H1 (cell line): Measurements from ENCODE around the gene FAM171A1.

ENCODE experiments used
- ASH2L ChIP-seq: fragments of 200-600, 300-600 bp; sonication (generic); IDR thresholded peaks from one replicate; pipeline ENCODE4 v1.7.1; 2017; ENCODE audit warnings: low read length
- CTCF ChIP-seq, 3 experiments: IDR thresholded peaks; 1 replicate in 2 of 3; 2 replicates in 1 of 3; pipeline versions ENCODE4 v1.5.1 to v1.6.1; 2011; ENCODE audit warnings: low read length in 3 of 3, mild to moderate bottlenecking in 3 of 3, inconsistent platforms in 2 of 3, low read depth in 1 of 3, moderate library complexity in 1 of 3; ENCODE audit not compliant: insufficient read depth in 1 of 3; ENCODE audit errors: control extremely low read depth in 1 of 3
- EP300 ChIP-seq, 2 experiments: IDR thresholded peaks; 1 replicate in 1 of 2; 2 replicates in 1 of 2; pipeline ENCODE4 v1.6.1; 2011 to 2012; ENCODE audit warnings: low read depth in 2 of 2, low read length in 2 of 2, mild to moderate bottlenecking in 2 of 2, borderline replicate concordance in 1 of 2, inconsistent platforms in 1 of 2, moderate library complexity in 1 of 2
- FOSL1 ChIP-seq: IDR thresholded peaks from 2 replicates; pipeline ENCODE4 v1.6.1; 2011; ENCODE audit warnings: mild to moderate bottlenecking, low read depth, low read length, moderate library complexity; ENCODE audit not compliant: insufficient read depth
- HDAC6 ChIP-seq: IDR thresholded peaks from one replicate; pipeline ENCODE4 v1.7.1; 2012; ENCODE audit warnings: low read depth, mild to moderate bottlenecking, inconsistent platforms, low read length, moderate library complexity
- KDM1A ChIP-seq: fragments of 200-600, 300-600 bp; sonication (generic); IDR thresholded peaks from 2 replicates; pipeline ENCODE4 v1.7.1; 2016; ENCODE audit warnings: mild to moderate bottlenecking, low read length, borderline replicate concordance
- POLR2A ChIP-seq, 2 experiments: IDR thresholded peaks; 1 replicate in 1 of 2; 2 replicates in 1 of 2; pipeline ENCODE4 v1.6.1; 2011; ENCODE audit warnings: low read depth in 2 of 2, low read length in 2 of 2, mild to moderate bottlenecking in 2 of 2; ENCODE audit errors: control extremely low read depth in 1 of 2
- SIN3A ChIP-seq, 2 experiments: IDR thresholded peaks in 1 of 2; conservative IDR thresholded peaks in 1 of 2; 2 replicates each; pipeline ENCODE4 v1.6.1; 2011 to 2012; ENCODE audit warnings: low read length in 2 of 2, improper control_type of control experiment in 1 of 2, low read depth in 1 of 2, mild to moderate bottlenecking in 1 of 2
- SIX5 ChIP-seq: IDR thresholded peaks from 2 replicates; pipeline ENCODE4 v1.6.1; 2011; ENCODE audit warnings: mild to moderate bottlenecking, low read depth, low read length
- SP1 ChIP-seq: IDR thresholded peaks from 2 replicates; pipeline ENCODE4 v1.6.1; 2011; ENCODE audit warnings: low read depth, low read length

- TF ChIP-seq SIX5 (no peak), CTCF (IDR thresholded peaks at IDR 0.05; ENCODE audit: control extremely low read depth in 1 of 3, insufficient read depth in 1 of 3, low read depth in 1 of 3, low read length in 3 of 3) (no peak), POLR2A (IDR thresholded peaks at IDR 0.05; ENCODE audit: control extremely low read depth in 1 of 2, low read depth in 2 of 2, low read length in 2 of 2) (no peak), FOSL1 (no peak), KDM1A (no peak), HDAC6 (no peak), SP1 (no peak), SIN3A (conservative IDR thresholded peaks at IDR 0.05 in 1 of 2, IDR thresholded peaks at IDR 0.05 in 1 of 2; ENCODE audit: low read depth in 1 of 2, low read length in 2 of 2) (no peak), ASH2L (no peak), EP300 (IDR thresholded peaks at IDR 0.05; ENCODE audit: borderline replicate concordance in 1 of 2, low read depth in 2 of 2, low read length in 2 of 2) (no peak)
Observed at GRCh38 chr10:15348579-15348978, 22.5 kb downstream of the FAM171A1 start.
